Stimulated activated CD4-positive, alpha-beta T cell treated with anti-CD3 and anti-CD28 coated beads, Interleukin-4, amount 100 ng/mL, for 24 hours (primary cell): ENCODE results near the gene RABL2A.
"Not testable (repeated sequence)": the region's sequence is repeated elsewhere in the genome, so short reads cannot be mapped to it uniquely, and the experiment has no call there.

Source experiments
- DNase-seq: peaks from one replicate; pipeline ENCODE4 v3.0.0-alpha.2; 2020

Gene RABL2A

GRCh38 chr2:113621002-113621401 lies 6.1 kb upstream of the RABL2A start:
- not testable (repeated sequence) for DNase-seq

- DNase-seq = not testable (repeated sequence)
Measured at GRCh38 chr2:113625906-113626305, 1.2 kb upstream of the RABL2A start.

GRCh38 chr2:113632849-113633345 lies 5.8 kb downstream of the RABL2A start:
- not testable (repeated sequence) for DNase-seq

DNA sequence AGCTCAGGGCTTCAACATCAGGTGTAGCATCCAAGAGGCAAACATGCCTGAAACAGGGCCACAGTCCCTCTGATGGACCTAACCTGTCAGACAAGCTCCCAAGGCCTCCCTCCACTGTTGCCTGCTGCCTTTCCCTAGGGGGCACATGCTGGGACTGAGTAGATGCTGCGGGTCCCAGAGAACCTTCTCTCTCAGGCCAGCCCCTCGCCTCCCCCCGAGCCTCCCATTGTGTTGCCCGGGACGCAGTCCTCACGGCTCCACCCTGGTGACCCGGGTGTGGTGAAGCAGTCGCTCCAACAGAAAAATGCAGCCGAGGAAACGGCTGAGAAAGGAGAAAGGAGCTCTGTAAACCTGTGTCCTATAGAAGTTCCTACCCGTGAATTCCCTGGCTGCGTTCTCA lies 8.3 kb downstream of the RABL2A start:
- DNase-seq = not testable (repeated sequence)

DNA sequence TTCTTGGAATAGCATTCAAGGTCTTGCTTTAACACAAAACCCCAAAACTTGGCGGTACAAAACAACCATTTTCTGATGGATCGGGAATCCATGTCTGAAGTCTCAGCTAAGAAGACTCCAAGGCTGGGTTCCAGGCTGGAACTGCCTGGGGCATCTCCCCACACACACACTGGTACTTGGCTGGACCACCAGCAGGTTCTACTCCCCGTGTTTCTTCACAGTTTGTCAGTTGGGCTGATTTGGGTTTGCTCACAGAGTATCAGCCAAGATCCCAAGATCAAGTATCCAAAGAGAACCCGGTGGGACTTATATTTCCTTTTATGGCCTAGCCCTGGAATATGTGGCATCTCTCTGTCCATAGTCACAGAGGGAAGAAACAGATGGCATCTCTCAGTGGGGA lies 9.2 kb downstream of the RABL2A start:
- DNase-seq = not testable (repeated sequence)

- DNase-seq = not testable (repeated sequence)
Measured at GRCh38 chr2:113638084-113638483, 11.0 kb downstream of the RABL2A start.

DNA sequence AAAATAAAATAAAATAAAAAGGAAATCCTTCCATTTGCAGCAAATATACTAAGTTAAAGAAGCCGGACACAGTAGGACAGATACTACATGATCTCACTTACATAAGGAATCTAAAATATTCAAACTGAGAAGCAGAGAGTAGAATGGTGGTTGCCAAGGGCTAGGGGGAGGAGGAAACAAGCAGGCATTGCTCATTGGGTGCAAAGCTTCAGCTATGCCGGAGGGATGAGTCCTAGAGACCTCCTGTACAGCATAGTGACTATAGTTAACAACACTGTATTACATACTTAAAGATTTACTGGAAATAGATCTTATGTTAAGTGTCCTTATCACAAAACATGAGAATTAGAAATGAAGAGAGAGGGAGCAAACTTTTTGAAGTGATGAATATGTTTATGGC lies 19.2 kb downstream of the RABL2A start:
- DNase-seq = not testable (repeated sequence)

DNA sequence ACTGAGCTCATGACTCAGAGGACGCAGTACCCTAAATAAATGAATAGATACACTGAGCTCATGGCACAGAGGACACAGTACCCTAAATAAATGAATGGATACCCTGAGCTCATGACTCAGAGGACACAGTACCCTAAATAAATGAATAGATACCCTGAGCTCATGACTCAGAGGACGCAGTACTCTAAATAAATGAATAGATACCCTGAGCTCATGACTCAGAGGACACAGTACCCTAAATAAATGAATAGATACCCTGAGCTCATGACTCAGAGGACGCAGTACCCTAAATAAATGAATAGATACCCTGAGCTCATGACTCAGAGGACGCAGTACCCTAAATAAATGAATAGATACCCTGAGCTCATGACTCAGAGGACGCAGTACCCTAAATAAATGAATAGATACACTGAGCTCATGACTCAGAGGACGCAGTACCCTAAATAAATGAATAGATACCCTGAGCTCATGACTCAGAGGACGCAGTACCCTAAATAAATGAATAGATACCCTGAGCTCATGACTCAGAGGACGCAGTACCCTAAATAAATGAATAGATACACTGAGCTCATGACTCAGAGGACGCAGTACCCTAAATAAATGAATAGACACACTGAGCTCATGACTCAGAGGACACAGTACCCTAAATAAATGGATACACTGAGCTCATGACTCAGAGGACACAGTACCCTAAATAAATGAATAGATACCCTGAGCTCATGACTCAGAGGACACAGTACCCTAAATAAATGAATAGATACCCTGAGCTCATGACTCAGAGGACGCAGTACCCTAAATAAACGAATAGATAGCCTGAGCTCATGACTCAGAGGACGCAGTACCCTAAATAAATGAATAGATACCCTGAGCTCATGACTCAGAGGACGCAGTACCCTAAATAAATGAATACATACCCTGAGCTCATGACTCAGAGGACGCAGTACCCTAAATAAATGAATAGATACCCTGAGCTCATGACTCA lies 24.1 kb downstream of the RABL2A start:
- not testable (repeated sequence) for DNase-seq

- DNase-seq = not testable (repeated sequence)
Measured at GRCh38 chr2:113652599-113652998, 25.5 kb downstream of the RABL2A start.

DNA sequence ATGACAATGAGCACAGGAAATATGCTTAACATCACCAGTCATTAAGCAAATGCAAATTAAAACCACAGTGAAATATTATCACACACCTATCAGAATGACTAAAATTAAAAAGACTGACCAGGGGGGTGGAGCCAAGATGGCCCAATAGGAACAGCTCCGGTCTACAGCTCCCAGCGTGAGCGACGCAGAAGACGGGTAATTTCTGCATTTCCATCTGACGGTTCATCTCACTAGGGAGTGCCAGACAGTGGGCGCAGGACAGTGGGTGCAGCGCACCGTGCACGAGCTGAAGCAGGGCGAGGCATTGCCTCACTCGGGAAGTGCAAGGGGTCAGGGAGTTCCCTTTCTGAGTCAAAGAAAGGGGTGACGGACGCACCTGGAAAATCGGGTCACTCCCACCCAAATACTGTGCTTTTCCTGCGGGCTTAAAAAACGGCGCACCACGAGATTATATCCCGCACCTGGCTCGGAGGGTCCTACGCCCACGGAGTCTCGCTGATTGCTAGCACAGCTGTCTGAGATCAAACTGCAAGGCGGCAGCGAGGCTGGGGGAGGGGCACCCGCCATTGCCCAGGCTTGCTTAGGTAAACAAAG lies 29.1 kb downstream of the RABL2A start:
- DNase-seq = not testable (repeated sequence)

- not testable (repeated sequence) for DNase-seq
Measured at GRCh38 chr2:113657735-113658134, 30.7 kb downstream of the RABL2A start.

GRCh38 chr2:113663285-113664060 lies 36.4 kb downstream of the RABL2A start:
- DNase-seq = not testable (repeated sequence)

DNA sequence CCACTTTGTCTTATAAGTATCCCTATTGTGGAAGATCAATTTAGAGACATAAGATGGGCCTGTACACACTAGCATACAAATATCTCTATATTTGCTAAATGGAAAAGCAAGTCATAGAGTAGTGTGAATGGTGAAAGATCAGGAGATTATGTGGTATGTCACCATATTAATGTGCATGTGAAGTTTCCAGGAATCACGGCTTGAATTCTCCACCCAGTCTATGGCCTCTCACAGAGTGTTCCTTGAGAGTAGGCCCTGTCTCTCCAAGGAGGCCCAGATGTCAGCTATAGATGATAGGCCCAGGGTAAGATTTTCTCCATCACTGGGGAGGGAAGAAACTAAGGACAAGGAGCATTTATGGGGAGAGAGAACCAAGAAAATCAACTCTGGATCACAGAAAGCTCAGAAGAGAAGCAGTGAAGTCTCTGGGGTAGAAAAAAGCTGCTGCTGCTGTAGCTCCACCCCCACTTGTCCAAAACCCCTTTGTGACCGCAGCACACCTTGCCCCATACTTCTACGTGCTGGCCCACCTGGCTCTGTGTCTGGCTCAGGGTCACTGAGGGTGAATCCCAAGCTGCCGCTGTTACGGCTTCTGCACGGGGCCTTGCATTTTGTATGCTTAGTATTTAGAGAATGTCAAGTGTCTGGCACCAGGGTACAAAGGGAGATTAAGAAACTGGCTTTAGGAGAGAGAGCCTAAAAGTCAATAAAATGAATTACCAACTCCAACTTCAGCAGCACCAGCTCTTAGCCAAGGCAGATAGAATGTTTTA lies 37.9 kb downstream of the RABL2A start:
- not testable (repeated sequence) for DNase-seq

GRCh38 chr2:113669013-113669412 lies 41.9 kb downstream of the RABL2A start:
- not testable (repeated sequence) for DNase-seq

- no peak for DNase-seq
Measured at GRCh38 chr2:113672326-113672932, 45.4 kb downstream of the RABL2A start.

DNA sequence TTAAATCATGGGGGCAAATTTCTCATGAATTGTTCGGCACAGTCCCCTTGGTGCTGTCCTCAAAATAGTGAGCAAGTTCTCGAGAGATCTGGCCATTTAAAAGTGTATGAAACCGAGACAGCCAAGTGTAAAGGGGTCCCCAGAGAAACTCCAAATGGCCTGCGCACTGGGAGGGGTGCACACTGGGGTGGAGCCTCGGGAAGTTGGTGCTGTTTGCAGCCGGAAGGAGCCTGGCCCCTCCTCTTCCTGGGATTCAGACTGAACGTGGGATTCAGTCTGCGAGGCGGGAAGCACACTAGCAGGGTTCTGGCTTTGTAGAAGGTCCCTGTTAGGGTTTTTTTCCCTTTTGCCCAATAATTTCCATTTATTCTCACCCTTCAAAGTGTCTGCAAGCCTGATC lies 48.8 kb downstream of the RABL2A start:
- no peak for DNase-seq

DNA sequence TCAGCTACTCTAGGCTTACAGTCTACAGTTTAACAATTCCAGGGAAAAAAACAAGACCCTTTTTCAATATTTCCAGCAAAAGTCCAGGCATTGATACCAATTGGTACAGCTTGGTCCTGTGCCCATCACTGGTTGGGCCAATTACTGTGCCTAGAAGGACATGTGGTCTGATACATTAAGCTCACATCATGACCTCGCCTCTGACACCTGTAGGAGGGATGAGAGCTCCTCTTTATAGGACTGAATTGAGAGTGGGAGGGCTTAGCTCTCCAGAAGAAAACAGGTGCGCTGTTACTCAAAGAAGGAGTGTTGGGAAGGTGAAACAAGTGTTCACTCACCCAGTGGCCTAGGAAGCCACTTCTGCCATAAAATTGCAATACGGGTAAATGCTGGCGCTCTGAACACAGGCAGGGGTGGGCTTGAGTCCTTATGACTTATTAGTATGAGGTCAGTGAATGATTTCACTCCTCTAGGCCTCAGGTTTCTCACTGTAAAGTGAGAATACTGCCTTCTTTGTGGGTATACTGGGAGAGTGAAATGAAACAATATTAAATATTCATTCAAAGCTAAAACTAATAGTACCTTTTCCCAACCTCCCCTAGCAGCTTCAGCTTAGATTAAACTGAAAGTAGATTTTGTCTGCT lies 49.7 kb downstream of the RABL2A start:
- no peak for DNase-seq

GRCh38 chr2:113677330-113677729 lies 50.3 kb downstream of the RABL2A start:
- DNase-seq = no peak

DNA sequence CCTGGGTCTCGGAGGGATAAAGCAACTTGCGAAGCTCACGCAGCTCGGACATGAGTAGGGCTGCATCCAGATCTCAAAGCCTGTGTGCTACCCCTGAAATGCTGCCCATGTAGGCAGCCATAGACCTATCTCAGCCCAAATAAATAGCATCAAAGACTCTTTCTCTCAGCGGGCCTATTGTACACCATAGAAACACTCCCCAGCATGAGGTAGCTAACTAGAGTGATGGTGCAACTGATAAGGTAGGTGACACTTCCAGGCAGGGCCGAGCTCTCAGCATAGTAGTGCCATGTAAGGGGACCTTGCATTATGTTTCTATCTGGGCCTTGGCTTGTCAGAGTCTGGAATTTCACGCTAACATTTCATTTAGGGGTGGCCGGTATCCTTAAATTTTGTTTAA lies 52.4 kb downstream of the RABL2A start:
- no peak for DNase-seq

GRCh38 chr2:113685471-113685870 lies 58.4 kb downstream of the RABL2A start:
- no peak for DNase-seq

GRCh38 chr2:113686537-113686936 lies 59.5 kb downstream of the RABL2A start:
- DNase-seq = no peak
